GM12801 (cell line): ENCODE measurements around the gene KRT35.

Source experiments
- TF ChIP-seq, protein P1 (sequence below): IDR thresholded peaks from one replicate; pipeline ENCODE4 v1.5.1; 2011; ENCODE audit warnings: control low read depth; ENCODE audit not compliant: insufficient read length; ENCODE audit errors: extremely low read depth

Gene KRT35

GRCh38 chr17:41483991-41484826, 3.3 kb upstream of the KRT35 start:
- TF ChIP-seq, protein P1, sequence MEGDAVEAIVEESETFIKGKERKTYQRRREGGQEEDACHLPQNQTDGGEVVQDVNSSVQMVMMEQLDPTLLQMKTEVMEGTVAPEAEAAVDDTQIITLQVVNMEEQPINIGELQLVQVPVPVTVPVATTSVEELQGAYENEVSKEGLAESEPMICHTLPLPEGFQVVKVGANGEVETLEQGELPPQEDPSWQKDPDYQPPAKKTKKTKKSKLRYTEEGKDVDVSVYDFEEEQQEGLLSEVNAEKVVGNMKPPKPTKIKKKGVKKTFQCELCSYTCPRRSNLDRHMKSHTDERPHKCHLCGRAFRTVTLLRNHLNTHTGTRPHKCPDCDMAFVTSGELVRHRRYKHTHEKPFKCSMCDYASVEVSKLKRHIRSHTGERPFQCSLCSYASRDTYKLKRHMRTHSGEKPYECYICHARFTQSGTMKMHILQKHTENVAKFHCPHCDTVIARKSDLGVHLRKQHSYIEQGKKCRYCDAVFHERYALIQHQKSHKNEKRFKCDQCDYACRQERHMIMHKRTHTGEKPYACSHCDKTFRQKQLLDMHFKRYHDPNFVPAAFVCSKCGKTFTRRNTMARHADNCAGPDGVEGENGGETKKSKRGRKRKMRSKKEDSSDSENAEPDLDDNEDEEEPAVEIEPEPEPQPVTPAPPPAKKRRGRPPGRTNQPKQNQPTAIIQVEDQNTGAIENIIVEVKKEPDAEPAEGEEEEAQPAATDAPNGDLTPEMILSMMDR = no peak

- TF ChIP-seq, protein P1 = no peak
These were observed 2.6 kb upstream of the KRT35 start for GRCh38 chr17:41483531-41483930.

GRCh38 chr17:41480581-41480980, 370 bp downstream of the KRT35 start:
- TF ChIP-seq, protein P1 = no peak

DNA sequence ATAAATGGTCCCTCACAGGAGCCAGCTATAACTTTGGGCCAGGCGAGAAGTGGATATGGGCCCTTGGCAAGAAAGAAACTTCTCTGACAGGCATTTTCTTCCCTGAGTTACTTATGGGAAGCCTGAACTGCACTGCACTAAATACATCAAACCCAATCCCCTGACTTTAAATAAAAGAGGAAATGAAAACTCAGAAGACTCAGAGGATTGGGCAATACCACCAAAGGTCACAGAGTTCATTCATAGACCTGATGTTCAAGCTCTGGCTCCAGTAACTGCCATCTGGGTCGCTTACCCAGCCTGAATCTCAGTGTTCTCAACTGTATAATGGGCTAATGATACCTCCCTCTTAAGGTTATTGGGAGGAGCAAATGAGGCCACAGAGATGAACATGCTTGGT, 815 bp downstream of the KRT35 start:
- TF ChIP-seq, protein P1 = no peak

DNA sequence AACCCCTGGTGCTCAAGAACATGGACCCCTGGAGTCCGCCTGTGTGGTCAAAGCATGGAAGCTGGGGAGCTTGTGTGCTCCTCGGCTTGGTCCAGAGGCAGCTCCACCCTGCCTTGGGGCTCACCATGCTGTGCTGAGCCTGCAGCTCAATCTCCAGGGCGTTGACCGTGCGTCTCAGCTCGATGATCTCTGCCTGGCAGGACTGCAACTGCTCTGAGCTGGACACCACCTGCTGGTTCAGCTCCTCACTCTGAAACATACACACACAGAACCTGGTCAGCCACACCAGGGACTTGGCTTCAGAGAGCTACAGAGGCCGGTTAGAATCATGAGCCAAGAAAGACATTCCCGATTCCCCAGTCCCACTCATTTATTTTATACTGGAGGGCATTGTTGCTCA, 2.7 kb downstream of the KRT35 start:
- TF ChIP-seq, protein P1 = no peak

- TF ChIP-seq, protein P1 = no peak
These were observed 3.8 kb downstream of the KRT35 start for GRCh38 chr17:41476866-41477815.

DNA sequence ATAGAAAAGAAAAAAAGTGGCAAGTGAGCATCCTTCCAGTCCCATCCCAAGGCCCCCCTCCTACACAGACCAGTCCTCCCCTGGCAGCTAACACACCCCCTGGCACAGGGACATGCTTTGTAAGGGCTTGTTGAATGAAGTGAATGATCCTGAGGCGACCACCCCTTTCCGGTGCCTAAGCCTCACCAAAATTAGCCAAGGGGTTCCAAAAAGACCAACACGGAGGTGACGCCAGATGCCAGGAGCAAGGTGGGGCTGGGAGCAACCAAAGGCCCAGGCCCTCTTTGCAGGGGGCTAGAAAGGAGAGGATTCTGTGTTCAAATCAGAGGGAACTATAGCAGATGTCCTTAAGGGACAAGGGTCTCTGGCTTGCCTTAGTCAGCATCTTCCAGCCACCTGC, 5.5 kb downstream of the KRT35 start:
- TF ChIP-seq, protein P1 = no peak
